OCI-LY7 (cell line): ENCODE data around the gene ARMC9.
"Not testable (repeated sequence)": the region's sequence is repeated elsewhere in the genome, so short reads cannot be mapped to it uniquely, and the experiment has no call there.

ENCODE experiments used
- CTCF ChIP-seq: fragments of 200-600 bp; sonication (generic); conservative IDR thresholded peaks from 2 replicates; pipeline ENCODE4 v1.5.1; 2014; ENCODE audit warnings: mild to moderate bottlenecking, antibody characterized with exemption, low read length, moderate library complexity, mixed read lengths
- EZH2phosphoT487 ChIP-seq: fragments of 200-600 bp; sonication (generic); IDR thresholded peaks from 2 replicates; pipeline ENCODE4 v1.6.1; 2018; ENCODE audit warnings: low read depth, borderline replicate concordance, mild to moderate bottlenecking, mixed run types, antibody characterized with exemption, low read length, moderate library complexity, mixed read lengths

- TF ChIP-seq CTCF, EZH2phosphoT487: not testable (repeated sequence)
These were observed 19.6 kb upstream of the ARMC9 start for GRCh38 chr2:231178805-231179204.
